ENCODE data around the gene PARD3. TPM values are rescaled to one million over a fixed set of nuclear protein-coding genes. Genes with fewer than 3 reads are reported as not detected.

PARD3 gene
- total RNA-seq, 1 experiment from 2014 or later = 154 TPM

- H3F3A ChIP-seq (ENCODE audit: low read length, unreplicated experiment) = no peaks in the 10 kb centered on the region
- H3K9me2 ChIP-seq (replicated peaks; ENCODE audit: low read length) = no peaks in the 10 kb centered on the region
- intact Hi-C loops (cut with micrococcal nuclease) = no loop called here
- H3K36me3 ChIP-seq (ENCODE audit: low read depth, low read length) = no peaks in the 10 kb centered on the region
- no peak overlapping the region for H3K4me2 ChIP-seq (ENCODE audit: low read length)
- no peak for DNase-seq
- no peaks in the 10 kb centered on the region for H3K9me3 ChIP-seq (ENCODE audit: low read length)
- peak overlapping the region; percentile 44 for H3K9ac ChIP-seq (ENCODE audit: low read length)
- H4K20me1 ChIP-seq (ENCODE audit: low read length) = no peaks in the 10 kb centered on the region
- BruUV-seq (replicated peaks) = no TSS peak
- H3K27me3 ChIP-seq (ENCODE audit: low read length) = no peaks in the 10 kb centered on the region
- peak overlapping the region; percentile 65 for H3K27ac ChIP-seq (ENCODE audit: low read length)
- ATAC-seq = no peak
- no peak overlapping the region for H2AFZ ChIP-seq (ENCODE audit: low read length)
- TF ChIP-seq CTCF (conservative IDR thresholded peaks at IDR 0.05; ENCODE audit: low read depth, low read length) (no peak), EZH2phosphoT487 (IDR thresholded peaks at IDR 0.05; ENCODE audit: borderline replicate concordance, low read length) (no peak), EZH2 (IDR thresholded peaks at IDR 0.05; ENCODE audit: low read length, unreplicated experiment) (no peak)
- CTCF ChIA-PET = interaction anchor here (0.6 kb wide), 1 partner anchor 70 kb away, joined by 4 read pairs; no protein-coding TSS in a partner anchor
- H3K4me1 ChIP-seq (ENCODE audit: insufficient read depth, low read length) = peaks cover 16% of the 10 kb centered on the region
- H3K79me2 ChIP-seq (ENCODE audit: low read length) = no peaks in the 10 kb centered on the region
- POLR2A ChIA-PET (ENCODE audit: unreplicated experiment) = no interaction called here
- H3K4me3 ChIP-seq (ENCODE audit: low read length) = no peak overlapping the region
These were observed 705.6 kb downstream of the PARD3 start for GRCh38 chr10:34109495-34109894.

- no peak for TF ChIP-seq EZH2 (IDR thresholded peaks at IDR 0.05; ENCODE audit: low read length, unreplicated experiment)
- no peak for TF ChIP-seq CTCF (conservative IDR thresholded peaks at IDR 0.05; ENCODE audit: low read depth, low read length)
- no peak for TF ChIP-seq EZH2phosphoT487 (IDR thresholded peaks at IDR 0.05; ENCODE audit: borderline replicate concordance, low read length)
- CTCF ChIA-PET = no interaction called here
- no peaks in the 10 kb centered on the region for H3K9me2 ChIP-seq (replicated peaks; ENCODE audit: low read length)
These were observed 707.2 kb downstream of the PARD3 start for GRCh38 chr10:34107626-34108516.

GRCh38 chr10:34106356-34106885 is 708.7 kb downstream of the PARD3 start:
- Histone ChIP-seq H3K4me3 (ENCODE audit: low read length) (no peak overlapping the region), H3F3A (ENCODE audit: low read length, unreplicated experiment) (no peaks in the 10 kb centered on the region), H3K4me1 (ENCODE audit: insufficient read depth, low read length) (peaks cover 16% of the 10 kb centered on the region), H3K9me3 (ENCODE audit: low read length) (no peaks in the 10 kb centered on the region), H3K9ac (ENCODE audit: low read length) (no peak overlapping the region), H3K27ac (ENCODE audit: low read length) (no peak overlapping the region), H3K9me2 (replicated peaks; ENCODE audit: low read length) (no peaks in the 10 kb centered on the region), H2AFZ (ENCODE audit: low read length) (no peak overlapping the region), H3K79me2 (ENCODE audit: low read length) (no peaks in the 10 kb centered on the region), H4K20me1 (ENCODE audit: low read length) (no peaks in the 10 kb centered on the region), H3K27me3 (ENCODE audit: low read length) (no peaks in the 10 kb centered on the region), H3K4me2 (ENCODE audit: low read length) (no peak overlapping the region), H3K36me3 (ENCODE audit: low read depth, low read length) (no peaks in the 10 kb centered on the region)
- no TSS peak for BruUV-seq (replicated peaks)
- TF ChIP-seq CTCF (conservative IDR thresholded peaks at IDR 0.05; ENCODE audit: low read depth, low read length) (no peak), EZH2 (IDR thresholded peaks at IDR 0.05; ENCODE audit: low read length, unreplicated experiment) (no peak), EZH2phosphoT487 (IDR thresholded peaks at IDR 0.05; ENCODE audit: borderline replicate concordance, low read length) (no peak)
- intact Hi-C loops (cut with micrococcal nuclease) = no loop called here
- CTCF ChIA-PET = no interaction called here
- DNase-seq (no peak), ATAC-seq (no peak)
- POLR2A ChIA-PET (ENCODE audit: unreplicated experiment) = interaction anchor here (0.7 kb wide), 2 partner anchors 90 to 298 kb away, joined by 3 to 4 read pairs; no protein-coding TSS in a partner anchor

More at GRCh38 chr10:34107626-34108516, 707.2 kb downstream of the PARD3 start:
- POLR2A ChIA-PET (ENCODE audit: unreplicated experiment) = no interaction called here
- Histone ChIP-seq H3F3A (ENCODE audit: low read length, unreplicated experiment) (no peaks in the 10 kb centered on the region), H3K4me2 (ENCODE audit: low read length) (no peak overlapping the region), H3K36me3 (ENCODE audit: low read depth, low read length) (no peaks in the 10 kb centered on the region), H3K27ac (ENCODE audit: low read length) (no peak overlapping the region), H3K4me3 (ENCODE audit: low read length) (no peak overlapping the region), H3K27me3 (ENCODE audit: low read length) (no peaks in the 10 kb centered on the region), H3K4me1 (ENCODE audit: insufficient read depth, low read length) (peaks cover 16% of the 10 kb centered on the region), H2AFZ (ENCODE audit: low read length) (no peak overlapping the region), H3K79me2 (ENCODE audit: low read length) (no peaks in the 10 kb centered on the region), H3K9me3 (ENCODE audit: low read length) (no peaks in the 10 kb centered on the region), H4K20me1 (ENCODE audit: low read length) (no peaks in the 10 kb centered on the region), H3K9ac (ENCODE audit: low read length) (no peak overlapping the region)
- BruUV-seq (replicated peaks) = no TSS peak
- DNase-seq (no peak), ATAC-seq (no peak)
- intact Hi-C loops (cut with micrococcal nuclease) = no loop called here
